H9 (cell line): ENCODE data around the gene EED. TPM values are rescaled to one million over a fixed set of nuclear protein-coding genes. Genes with fewer than 3 reads are reported as not detected.

Experiments
- DNase-seq: peaks from one replicate; pipeline ENCODE4 v3.0.0-alpha.2; 2017
- H2AFZ ChIP-seq: one replicate; pipeline ENCODE4 v1.6.1; 2013; ENCODE audit warnings: mild to moderate bottlenecking, low read length, control low read depth, moderate library complexity
- H2AK5ac ChIP-seq: 2 replicates; pipeline ENCODE4 v1.6.1; 2013; ENCODE audit warnings: low read length, control low read depth, mixed read lengths; ENCODE audit not compliant: insufficient read length
- H2BK120ac ChIP-seq: one replicate; pipeline ENCODE4 v1.6.1; 2013; ENCODE audit warnings: low read depth, mild to moderate bottlenecking, low read length, control low read depth, inconsistent platforms; ENCODE audit not compliant: poor library complexity, severe bottlenecking
- H2BK12ac ChIP-seq: 2 replicates; pipeline ENCODE4 v1.6.1; 2013; ENCODE audit warnings: low read length, control low read depth, mixed read lengths, low read depth; ENCODE audit not compliant: insufficient read length
- H2BK15ac ChIP-seq: 2 replicates; pipeline ENCODE4 v1.6.1; 2013; ENCODE audit warnings: low read depth, low read length, control low read depth
- H2BK20ac ChIP-seq: one replicate; pipeline ENCODE4 v1.6.1; 2013; ENCODE audit warnings: low read depth, mild to moderate bottlenecking, low read length, control low read depth, inconsistent platforms; ENCODE audit not compliant: poor library complexity, severe bottlenecking
- H2BK5ac ChIP-seq: 2 replicates; pipeline ENCODE4 v1.6.1; 2013; ENCODE audit warnings: low read length, control low read depth, mixed read lengths; ENCODE audit not compliant: insufficient read length
- H3K14ac ChIP-seq: 2 replicates; pipeline ENCODE4 v1.6.1; 2013; ENCODE audit warnings: low read length, control low read depth; ENCODE audit not compliant: insufficient read depth
- H3K18ac ChIP-seq: 2 replicates; pipeline ENCODE4 v1.6.1; 2013; ENCODE audit warnings: low read depth, mild to moderate bottlenecking, mixed read lengths, low read length, control low read depth; ENCODE audit not compliant: insufficient read length
- H3K23ac ChIP-seq: 2 replicates; pipeline ENCODE4 v1.6.1; 2013; ENCODE audit warnings: low read length, control low read depth, mixed read lengths, low read depth; ENCODE audit not compliant: insufficient read length
- H3K23me2 ChIP-seq: 2 replicates; pipeline ENCODE4 v1.6.1; 2013; ENCODE audit warnings: low read depth, mild to moderate bottlenecking, mixed read lengths, low read length, control low read depth; ENCODE audit not compliant: insufficient read length, poor library complexity, severe bottlenecking
- H3K27ac ChIP-seq: 2 replicates; pipeline ENCODE4 v1.5.1; 2013; ENCODE audit warnings: low read length, control low read depth, mixed read lengths, low read depth; ENCODE audit not compliant: insufficient read length
- H3K27me3 ChIP-seq: 2 replicates; pipeline ENCODE4 v1.6.1; 2013; ENCODE audit warnings: low read length, control low read depth, inconsistent platforms; ENCODE audit not compliant: insufficient read depth
- H3K4ac ChIP-seq: 2 replicates; pipeline ENCODE4 v1.6.1; 2013; ENCODE audit warnings: low read depth, mild to moderate bottlenecking, control low read depth, inconsistent platforms, low read length, moderate library complexity
- H3K4me1 ChIP-seq: 2 replicates; pipeline ENCODE4 v1.6.1; 2013; ENCODE audit warnings: low read length, control low read depth, inconsistent platforms; ENCODE audit not compliant: insufficient read depth
- H3K4me2 ChIP-seq: 2 replicates; pipeline ENCODE4 v1.6.1; 2013; ENCODE audit warnings: low read length, control low read depth, mixed read lengths; ENCODE audit not compliant: insufficient read length, insufficient read depth
- H3K56ac ChIP-seq: 2 replicates; pipeline ENCODE4 v1.6.1; 2013; ENCODE audit warnings: low read depth, mild to moderate bottlenecking, mixed read lengths, low read length, control low read depth; ENCODE audit not compliant: insufficient read length
- H3K79me1 ChIP-seq: 2 replicates; pipeline ENCODE4 v1.6.1; 2013; ENCODE audit warnings: low read depth, mild to moderate bottlenecking, moderate library complexity, low read length, control low read depth, inconsistent platforms; ENCODE audit not compliant: insufficient read depth, poor library complexity, severe bottlenecking
- H3K79me2 ChIP-seq: 2 replicates; pipeline ENCODE4 v1.6.1; 2013; ENCODE audit warnings: low read length, control low read depth, inconsistent platforms; ENCODE audit not compliant: insufficient read depth
- H3K9ac ChIP-seq: 2 replicates; pipeline ENCODE4 v1.6.1; 2013; ENCODE audit warnings: low read length, control low read depth, mixed read lengths; ENCODE audit not compliant: insufficient read length; ENCODE audit errors: extremely low read depth
- H3K9me3 ChIP-seq: one replicate; pipeline ENCODE4 v1.6.1; 2013; ENCODE audit warnings: low read depth, low read length, inconsistent platforms; ENCODE audit not compliant: control insufficient read depth
- H3T11ph ChIP-seq: one replicate; pipeline ENCODE4 v1.6.1; 2013; ENCODE audit warnings: mild to moderate bottlenecking, low read length, control low read depth, inconsistent platforms
- H4K20me1 ChIP-seq: one replicate; pipeline ENCODE4 v1.6.1; 2013; ENCODE audit not compliant: control insufficient read depth, insufficient read length, insufficient read depth
- H4K5ac ChIP-seq: 2 replicates; pipeline ENCODE4 v1.6.1; 2013; ENCODE audit warnings: low read depth, mild to moderate bottlenecking, mixed read lengths, low read length, control low read depth; ENCODE audit not compliant: insufficient read length
- H4K8ac ChIP-seq: replicated peaks from 2 replicates; pipeline ENCODE4 v1.6.1; 2013; ENCODE audit warnings: low read length, control low read depth, mixed read lengths, low read depth; ENCODE audit not compliant: insufficient read length
- H4K91ac ChIP-seq: 2 replicates; pipeline ENCODE4 v1.6.1; 2013; ENCODE audit warnings: low read depth, mild to moderate bottlenecking, moderate library complexity, mixed read lengths, low read length, control low read depth; ENCODE audit not compliant: insufficient read length
- H3K27ac Mint-ChIP-seq, 3 experiments: 2 replicates in 2 of 3; 3 replicates in 1 of 3; pipeline ENCODE4 v1.8.0; 2020 to 2021; ENCODE audit warnings: mixed read lengths in 3 of 3, mild to moderate bottlenecking in 1 of 3, moderate library complexity in 1 of 3
- H3K27me3 Mint-ChIP-seq: 2 replicates; pipeline ENCODE4 v1.8.0; 2021; ENCODE audit warnings: low read depth, mild to moderate bottlenecking, moderate library complexity, mixed read lengths
- H3K36me3 Mint-ChIP-seq, 3 experiments: 2 replicates in 2 of 3; 3 replicates in 1 of 3; pipeline ENCODE4 v1.8.0; 2020 to 2021; ENCODE audit warnings: low read depth in 3 of 3, mixed read lengths in 3 of 3; ENCODE audit not compliant: insufficient read depth in 1 of 3
- H3K4me1 Mint-ChIP-seq, 2 experiments: 2 replicates each; pipeline ENCODE4 v1.8.0; 2020; ENCODE audit warnings: mixed read lengths in 2 of 2
- H3K4me3 Mint-ChIP-seq, 2 experiments: 2 replicates in 1 of 2; 3 replicates in 1 of 2; pipeline ENCODE4 v1.8.0; 2020 to 2021; ENCODE audit warnings: mild to moderate bottlenecking in 2 of 2, mixed read lengths in 2 of 2, moderate library complexity in 1 of 2
- H3K9me3 Mint-ChIP-seq, 2 experiments: 2 replicates in 1 of 2; 3 replicates in 1 of 2; pipeline ENCODE4 v1.8.0; 2020; ENCODE audit warnings: mild to moderate bottlenecking in 2 of 2, mixed read lengths in 2 of 2, moderate library complexity in 1 of 2
- WGBS: extraction: QIAGEN DNeasy Blood & Tissue Kit; methylation state at CpG from one replicate; pipeline ENCODE4 v1.1.7; 2013; ENCODE audit warnings: missing lambda C conversion rate, low lambda C conversion rate, mixed read lengths; ENCODE audit not compliant: insufficient read length; ENCODE audit errors: extremely low coverage; 5-methylcytosine and 5-hydroxymethylcytosine counted together
- total RNA-seq: library from RNA; stranded (reverse); gene quantifications from 2 replicates; pipeline ENCODE4 v1.2.1, GENCODE V29; 2021
- TF ChIP-seq, protein P1 (sequence below): fragments of 200-600 bp; sonication (generic); conservative IDR thresholded peaks from 3 replicates; pipeline ENCODE4 v1.8.0; 2021; ENCODE audit warnings: antibody characterized with exemption, mild to moderate bottlenecking

EED gene
- total RNA-seq, 1 experiment from 2014 or later, result 34.1 TPM

DNA sequence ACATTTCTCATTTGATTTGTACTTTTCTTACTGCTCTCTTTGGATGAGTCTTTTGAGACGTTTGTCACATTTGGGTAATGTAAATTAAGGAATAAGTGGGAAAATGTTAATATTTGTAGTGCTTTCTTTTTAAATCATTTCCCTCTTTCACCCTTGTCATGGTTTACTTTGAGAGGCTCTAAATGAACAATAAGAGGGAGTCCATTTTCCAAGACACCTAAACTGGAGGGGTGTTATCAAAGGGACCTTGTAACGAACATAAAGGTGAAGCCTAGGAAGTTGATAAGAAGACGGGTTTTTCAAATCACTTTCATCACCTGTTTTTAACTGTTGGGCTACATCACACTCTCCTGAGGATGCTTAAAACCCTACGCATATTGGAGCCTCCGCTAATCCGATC is 12.1 kb downstream of the EED start:
- Histone ChIP-seq H3K23ac (no peak overlapping the region), H4K91ac (no peak overlapping the region), H4K8ac (no peak overlapping the region), H3K14ac (no peak overlapping the region), H3T11ph (no peak overlapping the region), H3K4ac (no peak overlapping the region), H3K79me1 (peaks cover 3% of the 10 kb centered on the region), H3K4me2 (no peak overlapping the region), H3K9me3 (no peaks in the 10 kb centered on the region), H2AFZ (no peak overlapping the region), H3K9ac (no peak overlapping the region), H4K20me1 (no peaks in the 10 kb centered on the region), H3K23me2 (no peaks in the 10 kb centered on the region), H2BK120ac (no peak overlapping the region), H2BK5ac (no peak overlapping the region), H3K27ac (no peak overlapping the region), H2AK5ac (no peak overlapping the region), H2BK12ac (no peak overlapping the region), H3K18ac (no peak overlapping the region), H4K5ac (no peak overlapping the region), H3K4me1 (no peaks in the 10 kb centered on the region), H2BK20ac (no peak overlapping the region), H2BK15ac (no peak overlapping the region), H3K27me3 (no peaks in the 10 kb centered on the region), H3K56ac (no peak overlapping the region), H3K79me2 (no peaks in the 10 kb centered on the region)
- H3K4me1 Mint-ChIP-seq, result 0 out of 4 replicates have a peak, but pooled peaks cover 0 to 2% of the 10 kb centered on the region in 2 experiments
- no peak overlapping the region for H3K27ac Mint-ChIP-seq
- WGBS, result no CpG with 5 or more reads among the region's 6 CpGs
- DNase-seq, result no peak
- H3K27me3 Mint-ChIP-seq, result no peaks in the 10 kb centered on the region
- peaks cover 12 to 43% (median 28%) of the 10 kb centered on the region in 3 experiments; a peak in 6 of 7 replicates for H3K36me3 Mint-ChIP-seq
- no peaks in the 10 kb centered on the region for H3K9me3 Mint-ChIP-seq
- no peak overlapping the region for H3K4me3 Mint-ChIP-seq
- TF ChIP-seq, protein P1, sequence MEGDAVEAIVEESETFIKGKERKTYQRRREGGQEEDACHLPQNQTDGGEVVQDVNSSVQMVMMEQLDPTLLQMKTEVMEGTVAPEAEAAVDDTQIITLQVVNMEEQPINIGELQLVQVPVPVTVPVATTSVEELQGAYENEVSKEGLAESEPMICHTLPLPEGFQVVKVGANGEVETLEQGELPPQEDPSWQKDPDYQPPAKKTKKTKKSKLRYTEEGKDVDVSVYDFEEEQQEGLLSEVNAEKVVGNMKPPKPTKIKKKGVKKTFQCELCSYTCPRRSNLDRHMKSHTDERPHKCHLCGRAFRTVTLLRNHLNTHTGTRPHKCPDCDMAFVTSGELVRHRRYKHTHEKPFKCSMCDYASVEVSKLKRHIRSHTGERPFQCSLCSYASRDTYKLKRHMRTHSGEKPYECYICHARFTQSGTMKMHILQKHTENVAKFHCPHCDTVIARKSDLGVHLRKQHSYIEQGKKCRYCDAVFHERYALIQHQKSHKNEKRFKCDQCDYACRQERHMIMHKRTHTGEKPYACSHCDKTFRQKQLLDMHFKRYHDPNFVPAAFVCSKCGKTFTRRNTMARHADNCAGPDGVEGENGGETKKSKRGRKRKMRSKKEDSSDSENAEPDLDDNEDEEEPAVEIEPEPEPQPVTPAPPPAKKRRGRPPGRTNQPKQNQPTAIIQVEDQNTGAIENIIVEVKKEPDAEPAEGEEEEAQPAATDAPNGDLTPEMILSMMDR, result no peak
